WTC11 (cell line): ENCODE data around the gene PCDHGC4.

Experiments
- CBFB ChIP-seq: sonication (generic); formaldehyde crosslinking; IDR thresholded peaks from 2 replicates; pipeline ENCODE4 v1.8.1; 2022; ENCODE audit warnings: mild to moderate bottlenecking, low read depth, missing genetic modification reagents
- CDX4 ChIP-seq: fragments of 250-450 bp; sonication (Bioruptor Pico); IDR thresholded peaks from 2 replicates; pipeline ENCODE4 v1.9.0; 2021; ENCODE audit warnings: moderate library complexity, mild to moderate bottlenecking, inconsistent platforms, borderline replicate concordance
- E2F1 ChIP-seq: sonication (generic); formaldehyde crosslinking; IDR thresholded peaks from 2 replicates; pipeline ENCODE4 v1.8.0; 2022; ENCODE audit warnings: mild to moderate bottlenecking, missing genetic modification reagents
- IRF1 ChIP-seq: sonication (generic); formaldehyde crosslinking; IDR thresholded peaks from 2 replicates; pipeline ENCODE4 v1.8.0; 2023; ENCODE audit warnings: missing genetic modification reagents
- JUN ChIP-seq: sonication (generic); formaldehyde crosslinking; IDR thresholded peaks from 2 replicates; pipeline ENCODE4 v1.8.0; 2023; ENCODE audit warnings: mild to moderate bottlenecking, missing genetic modification reagents
- NR1H2 ChIP-seq: sonication (generic); formaldehyde crosslinking; IDR thresholded peaks from 2 replicates; pipeline ENCODE4 v1.9.0; 2021; ENCODE audit warnings: mild to moderate bottlenecking, moderate library complexity, missing genetic modification reagents
- SP1 ChIP-seq: sonication (generic); formaldehyde crosslinking; conservative IDR thresholded peaks from 2 replicates; pipeline ENCODE4 v1.8.1; 2022; ENCODE audit warnings: missing genetic modification reagents
- TCF7 ChIP-seq: sonication (generic); formaldehyde crosslinking; IDR thresholded peaks from 2 replicates; pipeline ENCODE4 v1.8.0; 2022; ENCODE audit warnings: mild to moderate bottlenecking, low read depth, missing genetic modification reagents, moderate library complexity
- TEAD4 ChIP-seq: sonication (generic); formaldehyde crosslinking; IDR thresholded peaks from 2 replicates; pipeline ENCODE4 v1.8.0; 2022; ENCODE audit warnings: mild to moderate bottlenecking, missing genetic modification reagents
- ZNF121 ChIP-seq: sonication (generic); formaldehyde crosslinking; IDR thresholded peaks from 2 replicates; pipeline ENCODE4 v1.8.0; 2023; ENCODE audit warnings: missing genetic modification reagents
- TF ChIP-seq, protein P1 (sequence below): fragments of 200-600 bp; IDR thresholded peaks from 2 replicates; pipeline ENCODE4 v1.8.0; 2022; ENCODE audit warnings: antibody characterized with exemption
- TF ChIP-seq, protein P2 (sequence below): sonication (generic); formaldehyde crosslinking; conservative IDR thresholded peaks from 2 replicates; pipeline ENCODE4 v1.8.1; 2022; ENCODE audit warnings: mild to moderate bottlenecking, missing genetic modification reagents

DNA sequence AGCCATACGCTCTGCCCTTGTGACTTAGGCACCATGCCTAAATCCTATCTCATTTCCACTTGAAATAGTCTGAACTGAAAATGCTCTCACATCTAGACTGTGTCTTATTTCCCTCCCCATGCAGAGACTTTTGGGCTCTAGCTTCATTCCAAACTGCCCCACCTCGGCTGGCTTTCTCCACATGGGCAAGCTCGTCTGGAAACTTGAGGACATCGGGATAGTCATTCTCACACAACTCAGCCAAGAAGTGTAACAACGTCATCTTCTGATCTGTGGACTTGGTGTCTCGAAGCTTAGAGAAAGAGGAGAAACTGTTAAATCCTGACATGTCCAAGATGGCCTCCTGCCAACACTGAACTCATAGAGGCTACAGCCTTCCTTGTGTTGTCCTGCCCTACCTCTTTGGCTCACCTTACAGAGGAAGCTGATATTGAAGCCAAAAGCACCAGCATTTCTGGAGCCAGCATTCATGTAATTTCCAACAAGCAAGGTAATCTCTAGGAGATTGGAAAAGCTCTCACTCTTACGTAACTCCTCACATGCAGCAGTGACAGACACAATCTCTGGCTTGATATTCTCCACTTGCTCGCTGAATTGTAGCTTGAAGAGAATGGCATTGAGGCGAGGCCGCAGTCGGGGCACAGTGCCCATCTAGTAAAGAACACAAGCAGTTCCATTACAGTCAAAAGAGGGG, 43.6 kb downstream of the PCDHGC4 start:
- TF ChIP-seq, protein P1, sequence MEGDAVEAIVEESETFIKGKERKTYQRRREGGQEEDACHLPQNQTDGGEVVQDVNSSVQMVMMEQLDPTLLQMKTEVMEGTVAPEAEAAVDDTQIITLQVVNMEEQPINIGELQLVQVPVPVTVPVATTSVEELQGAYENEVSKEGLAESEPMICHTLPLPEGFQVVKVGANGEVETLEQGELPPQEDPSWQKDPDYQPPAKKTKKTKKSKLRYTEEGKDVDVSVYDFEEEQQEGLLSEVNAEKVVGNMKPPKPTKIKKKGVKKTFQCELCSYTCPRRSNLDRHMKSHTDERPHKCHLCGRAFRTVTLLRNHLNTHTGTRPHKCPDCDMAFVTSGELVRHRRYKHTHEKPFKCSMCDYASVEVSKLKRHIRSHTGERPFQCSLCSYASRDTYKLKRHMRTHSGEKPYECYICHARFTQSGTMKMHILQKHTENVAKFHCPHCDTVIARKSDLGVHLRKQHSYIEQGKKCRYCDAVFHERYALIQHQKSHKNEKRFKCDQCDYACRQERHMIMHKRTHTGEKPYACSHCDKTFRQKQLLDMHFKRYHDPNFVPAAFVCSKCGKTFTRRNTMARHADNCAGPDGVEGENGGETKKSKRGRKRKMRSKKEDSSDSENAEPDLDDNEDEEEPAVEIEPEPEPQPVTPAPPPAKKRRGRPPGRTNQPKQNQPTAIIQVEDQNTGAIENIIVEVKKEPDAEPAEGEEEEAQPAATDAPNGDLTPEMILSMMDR: no peak
- no peak for TF ChIP-seq TCF7 (CRISPR knock-in tag)
- TF ChIP-seq NR1H2: no peak
- TF ChIP-seq JUN (CRISPR knock-in tag): no peak
- TF ChIP-seq IRF1: no peak
- no peak for TF ChIP-seq SP1 (CRISPR knock-in tag)
- TF ChIP-seq CBFB (CRISPR knock-in tag): no peak
- no peak for TF ChIP-seq TEAD4 (CRISPR knock-in tag)
- no peak for TF ChIP-seq ZNF121
- TF ChIP-seq CDX4 (CRISPR knock-in tag): no peak
- TF ChIP-seq, protein P2, sequence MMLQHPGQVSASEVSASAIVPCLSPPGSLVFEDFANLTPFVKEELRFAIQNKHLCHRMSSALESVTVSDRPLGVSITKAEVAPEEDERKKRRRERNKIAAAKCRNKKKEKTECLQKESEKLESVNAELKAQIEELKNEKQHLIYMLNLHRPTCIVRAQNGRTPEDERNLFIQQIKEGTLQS (CRISPR knock-in tag): no peak
- no peak for TF ChIP-seq E2F1 (CRISPR knock-in tag)
